K562 (cell line): Measurements from ENCODE around the gene MND1. TPM values are rescaled to one million over a fixed set of nuclear protein-coding genes. Genes with fewer than 3 reads are reported as not detected.

ENCODE experiments used
- ARID3A ChIP-seq: IDR thresholded peaks from 2 replicates; pipeline ENCODE4 v1.6.1; 2012; ENCODE audit warnings: low read depth, low read length, improper control_type of control experiment, borderline replicate concordance
- BRF2 ChIP-seq: IDR thresholded peaks from 3 replicates; pipeline ENCODE4 v1.6.1; 2011; ENCODE audit warnings: borderline replicate concordance, mild to moderate bottlenecking; ENCODE audit not compliant: insufficient read length, insufficient read depth
- CCNT2 ChIP-seq: IDR thresholded peaks from 2 replicates; pipeline ENCODE4 v1.6.1; 2011; ENCODE audit warnings: borderline replicate concordance, low read depth, mild to moderate bottlenecking, moderate library complexity, mixed read lengths, low read length; ENCODE audit not compliant: insufficient read length; ENCODE audit errors: extremely low read depth
- HDAC8 ChIP-seq: fragments of 450-650 bp; IDR thresholded peaks from 2 replicates; pipeline ENCODE4 v1.6.1; 2016; ENCODE audit warnings: mild to moderate bottlenecking, missing genetic modification characterization, moderate library complexity, missing compliant biosample characterization
- MEF2A ChIP-seq: IDR thresholded peaks from 2 replicates; pipeline ENCODE4 v1.6.1; 2011; ENCODE audit warnings: low read depth, mild to moderate bottlenecking, low read length, moderate library complexity; ENCODE audit not compliant: control insufficient read depth
- MNT ChIP-seq, 2 experiments: fragments of 450-650 bp; conservative IDR thresholded peaks; 2 replicates each; pipeline ENCODE4 v1.6.1; 2017; ENCODE audit warnings: mild to moderate bottlenecking in 2 of 2, moderate library complexity in 2 of 2
- NFIC ChIP-seq: fragments of 450-650 bp; IDR thresholded peaks from 2 replicates; pipeline ENCODE4 v1.6.1; 2017; ENCODE audit warnings: mild to moderate bottlenecking, inconsistent platforms
- SMARCC2 ChIP-seq: fragments of 450-650 bp; IDR thresholded peaks from 2 replicates; pipeline ENCODE4 v1.6.1; 2017; ENCODE audit warnings: antibody characterized with exemption, moderate library complexity, mild to moderate bottlenecking, low read depth
- TAF9B ChIP-seq: fragments of 450-650 bp; IDR thresholded peaks from 2 replicates; pipeline ENCODE4 v1.6.1; 2018; ENCODE audit warnings: mild to moderate bottlenecking; ENCODE audit not compliant: partially characterized antibody
- ZBTB40 ChIP-seq, 2 experiments: fragments of 450-650 bp in 1 of 2; sonication (generic) in 1 of 2; formaldehyde crosslinking in 1 of 2; IDR thresholded peaks; 2 replicates each; pipeline versions ENCODE4 v1.7.1 to v1.9.0; 2016 to 2022; ENCODE audit warnings: inconsistent platforms in 1 of 2, mild to moderate bottlenecking in 1 of 2, missing genetic modification reagents in 1 of 2
- ZC3H4 ChIP-seq: sonication (generic); formaldehyde crosslinking; IDR thresholded peaks from 2 replicates; pipeline ENCODE4 v1.9.0; 2021; ENCODE audit warnings: missing genetic modification reagents, borderline replicate concordance
- ZEB2 ChIP-seq: fragments of 450-650 bp; IDR thresholded peaks from 2 replicates; pipeline ENCODE4 v1.6.1; 2016
- ZNF282 ChIP-seq: sonication (generic); formaldehyde crosslinking; IDR thresholded peaks from 2 replicates; pipeline ENCODE4 v1.8.1; 2023; ENCODE audit warnings: missing genetic modification reagents
- polyA plus RNA-seq, 8 experiments: library from polyadenylated mRNA; depleted of rRNA in 4 of 8; stranded (reverse) in 5 of 8; unstranded in 3 of 8; fragments of >200 nt; fragmentation: Nextera tagmentation in 2 of 8; fragmentation: Illumina TruSeq in 1 of 8; extraction: Ambion mirVana in 2 of 8; extraction: Trizol in 1 of 8; gene quantifications; 2 replicates each; pipeline versions ENCODE4 v1.2.1 to v1.2.3, GENCODE V29; 2011 to 2014; ENCODE audit warnings: inconsistent platforms in 1 of 8, missing spikeins in 1 of 8
- total RNA-seq, 7 experiments: library from RNA; depleted of rRNA in 6 of 7; stranded (reverse); fragments of >200 nt in 6 of 7; fragmentation: Illumina TruSeq in 2 of 7; extraction: Trizol in 2 of 7; gene quantifications; 2 replicates each; pipeline versions ENCODE4 v1.2.1 to v1.2.3, GENCODE V29; 2011 to 2021; ENCODE audit warnings: low replicate concordance in 1 of 7

MND1 gene
- total and polyA plus RNA-seq, 9 of the 15 experiments (the other 6 are each of a cell fraction or from before 2014, with no cell fraction given): 35.3 to 94.1 (median 59.9) TPM

- TF ChIP-seq ZBTB40 (IDR thresholded peaks at IDR 0.05) (no peak), ZBTB40 (CRISPR knock-in tag; IDR thresholded peaks at IDR 0.05) (no peak), MEF2A (peak; percentile 95), HDAC8 (tag) (no peak), MNT (conservative IDR thresholded peaks at IDR 0.05) (peak; percentile 35 to 43; a peak in 1 of 4 replicates), NFIC (peak; percentile 53), ZNF282 (no peak), BRF2 (no peak), SMARCC2 (0 out of 2 replicates have a peak, but pooled peaks have one; percentile 46), TAF9B (peak; percentile 54), ARID3A (peak; percentile 87), ZEB2 (peak; percentile 30; the same call in 1 of the 2 replicates), CCNT2 (no peak), ZC3H4 (CRISPR knock-in tag) (no peak)
Measured at GRCh38 chr4:153409924-153410501, 65.5 kb downstream of the MND1 start (continued).
